K562 (cell line): ENCODE results near the gene FMC1. TPM values are rescaled to one million over a fixed set of nuclear protein-coding genes. Genes with fewer than 3 reads are reported as not detected.
A peak's percentile ranks its signal among the peaks of the same experiment; 100 is the strongest.

ENCODE experiments used
- CBFA2T3 ChIP-seq: fragments of 450-650 bp; IDR thresholded peaks from 2 replicates; pipeline ENCODE4 v1.6.1; 2017
- DDX20 ChIP-seq: fragments of 450-650 bp; IDR thresholded peaks from 2 replicates; pipeline ENCODE4 v1.6.1; 2016; ENCODE audit warnings: missing genetic modification characterization, low read depth, mild to moderate bottlenecking, missing compliant biosample characterization, moderate library complexity
- ETV6 ChIP-seq, 3 experiments: fragments of 150-350 bp in 1 of 3; sonication (generic) in 1 of 3; formaldehyde crosslinking in 1 of 3; IDR thresholded peaks; 2 replicates each; pipeline versions ENCODE4 v1.6.1 to v1.8.0; 2014 to 2022; ENCODE audit warnings: borderline replicate concordance in 2 of 3, low read depth in 2 of 3, antibody characterized with exemption in 1 of 3, low read length in 1 of 3, mild to moderate bottlenecking in 1 of 3, missing genetic modification reagents in 1 of 3
- HEY1 ChIP-seq: fragments of 250-450 bp; sonication (Bioruptor Pico); IDR thresholded peaks from 2 replicates; pipeline ENCODE4 v1.5.0; 2020; ENCODE audit warnings: mild to moderate bottlenecking, moderate library complexity, borderline replicate concordance
- ILF3 ChIP-seq: fragments of 450-650 bp; IDR thresholded peaks from 2 replicates; pipeline ENCODE4 v1.6.1; 2018; ENCODE audit warnings: antibody characterized with exemption, mild to moderate bottlenecking, moderate library complexity, borderline replicate concordance
- KLF6 ChIP-seq: fragments of 250-450 bp; sonication (Bioruptor Pico); IDR thresholded peaks from 2 replicates; pipeline ENCODE4 v1.4.0; 2020; ENCODE audit warnings: mild to moderate bottlenecking, moderate library complexity, borderline replicate concordance
- MYC ChIP-seq, 2 experiments: fragments of 250-450 bp in 1 of 2; sonication (Bioruptor Pico) in 1 of 2; IDR thresholded peaks; 2 replicates each; pipeline versions ENCODE4 v1.5.1 to v1.6.1; 2012 to 2021; ENCODE audit warnings: low read depth in 2 of 2, borderline replicate concordance in 1 of 2, improper control_type of control experiment in 1 of 2, low read length in 1 of 2, mild to moderate bottlenecking in 1 of 2, moderate library complexity in 1 of 2
- NFE2 ChIP-seq: IDR thresholded peaks from 2 replicates; pipeline ENCODE4 v1.6.1; 2014; ENCODE audit warnings: antibody characterized with exemption, low read depth
- NFXL1 ChIP-seq: fragments of 450-650 bp; formaldehyde crosslinking; IDR thresholded peaks from 2 replicates; pipeline ENCODE4 v1.4.0; 2021; ENCODE audit warnings: mild to moderate bottlenecking
- NRF1 ChIP-seq, 2 experiments: fragments of 450-650 bp; IDR thresholded peaks in 1 of 2; conservative IDR thresholded peaks in 1 of 2; 2 replicates each; pipeline ENCODE4 v1.6.1; 2014; ENCODE audit warnings: mild to moderate bottlenecking in 2 of 2
- PHF20 ChIP-seq: fragments of 450-650 bp; IDR thresholded peaks from 2 replicates; pipeline ENCODE4 v1.6.1; 2018; ENCODE audit not compliant: partially characterized antibody
- POLR2AphosphoS2 ChIP-seq: IDR thresholded peaks from 2 replicates; pipeline ENCODE4 v1.6.1; 2012; ENCODE audit warnings: low read length, improper control_type of control experiment
- POU5F1 ChIP-seq: fragments of 150-350 bp; IDR thresholded peaks from 2 replicates; pipeline ENCODE4 v1.6.1; 2014; ENCODE audit warnings: borderline replicate concordance, low read length, low read depth, mild to moderate bottlenecking; ENCODE audit not compliant: partially characterized antibody
- PRPF4 ChIP-seq: fragments of 200-400 bp; formaldehyde crosslinking; IDR thresholded peaks from one replicate; pipeline ENCODE4 v1.6.1; 2017; ENCODE audit warnings: low read length, low read depth, mild to moderate bottlenecking; ENCODE audit not compliant: insufficient read depth, poor library complexity, severe bottlenecking
- SMAD1 ChIP-seq: fragments of 150-350 bp; IDR thresholded peaks from 2 replicates; pipeline ENCODE4 v1.6.1; 2014; ENCODE audit warnings: low read length, low read depth; ENCODE audit not compliant: partially characterized antibody
- TBP ChIP-seq: optimal IDR thresholded peaks from 2 replicates; pipeline ENCODE3; 2011; ENCODE audit warnings: low read depth, low read length, improper control_type of control experiment
- TOE1 ChIP-seq, 2 experiments: fragments of 450-650 bp in 1 of 2; sonication (generic) in 1 of 2; formaldehyde crosslinking in 1 of 2; IDR thresholded peaks; 2 replicates each; pipeline versions ENCODE4 v1.7.1 to v1.8.0; 2016 to 2022; ENCODE audit warnings: borderline replicate concordance in 2 of 2, mild to moderate bottlenecking in 2 of 2, antibody characterized with exemption in 1 of 2, inconsistent platforms in 1 of 2, low read depth in 1 of 2, missing genetic modification reagents in 1 of 2, moderate library complexity in 1 of 2
- TSC22D4 ChIP-seq: fragments of 450-650 bp; IDR thresholded peaks from 2 replicates; pipeline ENCODE4 v1.6.1; 2016; ENCODE audit warnings: missing genetic modification characterization, missing biosample characterization, control low read depth
- ZNF695 ChIP-seq: fragments of 450-650 bp; formaldehyde crosslinking; IDR thresholded peaks from 2 replicates; pipeline ENCODE4 v1.4.0; 2020; ENCODE audit warnings: mild to moderate bottlenecking, moderate library complexity
- ZNF75A ChIP-seq: fragments of 450-650 bp; formaldehyde crosslinking; IDR thresholded peaks from 2 replicates; pipeline ENCODE4 v1.4.0; 2020; ENCODE audit warnings: mild to moderate bottlenecking
- polyA plus RNA-seq, 8 experiments: library from polyadenylated mRNA; depleted of rRNA in 4 of 8; stranded (reverse) in 5 of 8; unstranded in 3 of 8; fragments of >200 nt; fragmentation: Nextera tagmentation in 2 of 8; fragmentation: Illumina TruSeq in 1 of 8; extraction: Ambion mirVana in 2 of 8; extraction: Trizol in 1 of 8; gene quantifications; 2 replicates each; pipeline versions ENCODE4 v1.2.1 to v1.2.3, GENCODE V29; 2011 to 2014; ENCODE audit warnings: inconsistent platforms in 1 of 8, missing spikeins in 1 of 8
- total RNA-seq, 7 experiments: library from RNA; depleted of rRNA in 6 of 7; stranded (reverse); fragments of >200 nt in 6 of 7; fragmentation: Illumina TruSeq in 2 of 7; extraction: Trizol in 2 of 7; gene quantifications; 2 replicates each; pipeline versions ENCODE4 v1.2.1 to v1.2.3, GENCODE V29; 2011 to 2021; ENCODE audit warnings: low replicate concordance in 1 of 7
- TF ChIP-seq, protein P1 (sequence below): fragments of 250-450 bp; sonication (Bioruptor Pico); IDR thresholded peaks from 2 replicates; pipeline ENCODE4 v1.4.0; 2020; ENCODE audit warnings: mild to moderate bottlenecking, moderate library complexity

The FMC1 gene
- total and polyA plus RNA-seq, 9 of the 15 experiments (the other 6 are each of a cell fraction or from before 2014, with no cell fraction given), result 14.0 to 116 (median 29.0) TPM

DNA sequence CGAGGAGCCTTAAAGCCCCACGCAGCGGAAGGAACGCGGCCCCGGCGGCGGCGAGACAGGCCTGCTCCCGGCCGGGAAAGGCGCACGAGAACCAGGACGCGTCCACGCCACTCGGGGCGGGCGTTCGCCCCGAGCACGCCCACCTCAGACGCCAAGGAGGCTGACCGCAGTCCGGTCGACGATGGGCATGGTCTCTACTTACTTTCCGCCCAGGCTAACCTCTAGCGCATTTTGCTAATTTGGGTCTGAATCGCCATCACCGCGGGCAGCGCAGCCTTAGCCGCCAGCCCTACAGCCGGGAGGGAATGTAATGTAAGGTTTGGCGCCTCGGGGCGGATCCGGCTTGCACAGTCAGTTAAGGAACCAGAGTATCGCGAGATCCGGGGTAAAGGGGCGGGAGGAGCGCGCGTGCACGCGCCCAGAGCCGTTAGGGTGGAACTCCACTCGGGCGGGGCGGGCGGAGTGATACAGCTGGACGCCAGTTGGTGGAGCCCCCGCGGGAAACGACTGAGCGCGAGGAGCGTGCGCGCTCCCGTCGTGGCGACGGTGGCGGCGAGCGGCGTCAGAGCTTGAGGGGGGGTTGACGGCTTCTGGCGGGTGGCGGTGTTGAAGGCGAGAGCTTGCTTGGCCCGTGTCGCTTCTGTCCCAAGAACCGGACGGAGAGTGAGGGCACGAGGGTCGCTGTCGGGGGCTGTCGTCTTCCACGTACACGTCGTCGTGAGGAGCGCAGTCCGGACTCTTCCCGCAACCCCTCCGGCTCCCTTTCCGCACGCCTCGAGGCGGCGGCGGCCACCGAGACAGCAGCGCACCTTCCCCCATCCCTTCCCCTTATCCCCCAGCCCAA is 18.5 kb downstream of the FMC1 start, which contains the start of gene LUC7L2 (continued):
- TF ChIP-seq POLR2AphosphoS2 (peak; percentile 79; the same call in 1 of the 2 replicates), ILF3 (peak; percentile 60; the same call in 1 of the 2 replicates), POU5F1 (no peak), NFXL1 (CRISPR knock-in tag) (0 out of 2 replicates have a peak, but pooled peaks have one; percentile 39), PHF20 (peak; percentile 71), PRPF4 (peak; percentile 86), ZNF695 (CRISPR knock-in tag) (no peak), CBFA2T3 (no peak; the same call in 1 of the 2 replicates), HEY1 (no peak), NFE2 (0 out of 2 replicates have a peak, but pooled peaks have one; percentile 43), ETV6 (IDR thresholded peaks at IDR 0.05; ENCODE audit: borderline replicate concordance in 1 of 2, low read depth in 2 of 2, low read length in 1 of 2) (0 out of 4 replicates have a peak, but pooled peaks of 1 of the 2 experiments have one; percentile 62), ETV6 (CRISPR knock-in tag; IDR thresholded peaks at IDR 0.05; ENCODE audit: borderline replicate concordance) (peak; percentile 97), SMAD1 (peak; percentile 95), MYC (IDR thresholded peaks at IDR 0.05; ENCODE audit: low read depth, low read length) (peak; percentile 94), MYC (CRISPR knock-in tag; IDR thresholded peaks at IDR 0.05; ENCODE audit: borderline replicate concordance, low read depth) (peak; percentile 91), TOE1 (IDR thresholded peaks at IDR 0.05; ENCODE audit: borderline replicate concordance) (peak; percentile 86; the same call in 1 of the 2 replicates), TOE1 (CRISPR knock-in tag; IDR thresholded peaks at IDR 0.05; ENCODE audit: borderline replicate concordance, low read depth) (peak; percentile 95; the same call in 1 of the 2 replicates), TBP (peak; percentile 98), DDX20 (tag) (no peak), TSC22D4 (tag) (no peak), ZNF75A (CRISPR knock-in tag) (peak; percentile 9; the same call in 1 of the 2 replicates), NRF1 (conservative IDR thresholded peaks at IDR 0.05 in 1 of 2, IDR thresholded peaks at IDR 0.05 in 1 of 2) (peak; percentile 85 to 88), KLF6 (peak; percentile 69; the same call in 1 of the 2 replicates)
- TF ChIP-seq, protein P1, sequence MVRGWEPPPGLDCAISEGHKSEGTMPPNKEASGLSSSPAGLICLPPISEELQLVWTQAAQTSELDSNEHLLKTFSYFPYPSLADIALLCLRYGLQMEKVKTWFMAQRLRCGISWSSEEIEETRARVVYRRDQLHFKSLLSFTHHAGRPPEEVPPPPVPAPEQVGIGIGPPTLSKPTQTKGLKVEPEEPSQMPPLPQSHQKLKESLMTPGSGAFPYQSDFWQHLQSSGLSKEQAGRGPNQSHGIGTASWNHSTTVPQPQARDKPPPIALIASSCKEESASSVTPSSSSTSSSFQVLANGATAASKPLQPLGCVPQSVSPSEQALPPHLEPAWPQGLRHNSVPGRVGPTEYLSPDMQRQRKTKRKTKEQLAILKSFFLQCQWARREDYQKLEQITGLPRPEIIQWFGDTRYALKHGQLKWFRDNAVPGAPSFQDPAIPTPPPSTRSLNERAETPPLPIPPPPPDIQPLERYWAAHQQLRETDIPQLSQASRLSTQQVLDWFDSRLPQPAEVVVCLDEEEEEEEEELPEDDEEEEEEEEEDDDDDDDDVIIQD (CRISPR knock-in tag), result no peak
